Measurements from ENCODE around the gene PI4KA. TPM values are rescaled to one million over a fixed set of nuclear protein-coding genes. Genes with fewer than 3 reads are reported as not detected.

Gene PI4KA
- total RNA-seq, 2 donors from 2014 or later: 85.4 to 112 TPM

- H3K27me3 ChIP-seq (replicated peaks; ENCODE audit: insufficient read depth): no peaks in the 10 kb centered on the region
- H3K27ac ChIP-seq: peak overlapping the region; percentile 50 to 53
- ATAC-seq (ENCODE audit: insufficient number of reproducible peaks, low FRiP score, low read depth) (no peak), DNase-seq (ENCODE audit: low spot score) (no peak)
- TF ChIP-seq CTCF (IDR thresholded peaks at IDR 0.05): no peak
- H3K4me3 ChIP-seq: no peak overlapping the region
- no peaks in the 10 kb centered on the region for H3K9me3 ChIP-seq
- H3K4me1 ChIP-seq (ENCODE audit: control insufficient read depth in 1 of 2, low read depth in 2 of 2): peaks cover 0 to 8% of the 10 kb centered on the region in 2 donors
- H3K36me3 ChIP-seq: peaks cover 38% of the 10 kb centered on the region
Observed at GRCh38 chr22:20885017-20885556, 26.5 kb upstream of the PI4KA start.

- TF ChIP-seq CTCF (IDR thresholded peaks at IDR 0.05): no peak
- ATAC-seq (ENCODE audit: insufficient number of reproducible peaks, low FRiP score, low read depth): no peak
- peaks cover 35% of the 10 kb centered on the region for H3K36me3 ChIP-seq
- DNase-seq (ENCODE audit: low spot score): no peak
- H3K4me3 ChIP-seq: no peak overlapping the region
- no peaks in the 10 kb centered on the region for H3K27me3 ChIP-seq (replicated peaks; ENCODE audit: insufficient read depth)
- peaks cover 0 to 8% of the 10 kb centered on the region in 2 donors for H3K4me1 ChIP-seq (ENCODE audit: control insufficient read depth in 1 of 2, low read depth in 2 of 2)
- no peak overlapping the region for H3K27ac ChIP-seq
- H3K9me3 ChIP-seq: no peaks in the 10 kb centered on the region
Observed at GRCh38 chr22:20884454-20884853, 25.8 kb upstream of the PI4KA start.

GRCh38 chr22:20882855-20883254 lies 24.2 kb upstream of the PI4KA start:
- Histone ChIP-seq H3K36me3 (peaks cover 22% of the 10 kb centered on the region), H3K4me3 (no peak overlapping the region), H3K27ac (no peak overlapping the region), H3K27me3 (replicated peaks; ENCODE audit: insufficient read depth) (no peaks in the 10 kb centered on the region), H3K9me3 (no peaks in the 10 kb centered on the region), H3K4me1 (ENCODE audit: control insufficient read depth in 1 of 2, low read depth in 2 of 2) (peaks cover 0 to 8% of the 10 kb centered on the region in 2 donors)
- ATAC-seq (ENCODE audit: insufficient number of reproducible peaks, low FRiP score, low read depth) (no peak), DNase-seq (ENCODE audit: low spot score) (no peak)
- no peak for TF ChIP-seq CTCF (IDR thresholded peaks at IDR 0.05)

- H3K27ac ChIP-seq: no peak overlapping the region
- H3K36me3 ChIP-seq: peaks cover 19% of the 10 kb centered on the region
- TF ChIP-seq CTCF (IDR thresholded peaks at IDR 0.05): no peak
- no peaks in the 10 kb centered on the region for H3K9me3 ChIP-seq
- ATAC-seq (ENCODE audit: insufficient number of reproducible peaks, low FRiP score, low read depth) (no peak), DNase-seq (ENCODE audit: low spot score) (no peak)
- peaks cover 0 to 8% of the 10 kb centered on the region in 2 donors for H3K4me1 ChIP-seq (ENCODE audit: control insufficient read depth in 1 of 2, low read depth in 2 of 2)
- H3K27me3 ChIP-seq (replicated peaks; ENCODE audit: insufficient read depth): no peaks in the 10 kb centered on the region
- H3K4me3 ChIP-seq: no peak overlapping the region
Observed at GRCh38 chr22:20881869-20882815, 23.5 kb upstream of the PI4KA start.

- Histone ChIP-seq H3K4me3 (no peak overlapping the region), H3K27ac (no peak overlapping the region), H3K4me1 (ENCODE audit: control insufficient read depth in 1 of 2, low read depth in 2 of 2) (peaks cover 0 to 8% of the 10 kb centered on the region in 2 donors), H3K27me3 (replicated peaks; ENCODE audit: insufficient read depth) (no peaks in the 10 kb centered on the region), H3K9me3 (no peaks in the 10 kb centered on the region), H3K36me3 (peaks cover 23% of the 10 kb centered on the region)
- no peak for DNase-seq (ENCODE audit: low spot score)
- ATAC-seq (ENCODE audit: insufficient number of reproducible peaks, low FRiP score, low read depth): no peak
- no peak for TF ChIP-seq CTCF (IDR thresholded peaks at IDR 0.05)
Observed at GRCh38 chr22:20881231-20881630, 22.6 kb upstream of the PI4KA start.
